Bone marrow (tissue), 2 donors: ENCODE measurements around the gene TMCO1.
"Not testable (repeated sequence)": the region's sequence is repeated elsewhere in the genome, so short reads cannot be mapped to it uniquely, and the experiment has no call there.

Source experiments
- DNase-seq, 2 donors: peaks; one replicate each; lab custom pipeline; 2025; lab: John Stamatoyannopoulos, UW

Gene TMCO1

DNA sequence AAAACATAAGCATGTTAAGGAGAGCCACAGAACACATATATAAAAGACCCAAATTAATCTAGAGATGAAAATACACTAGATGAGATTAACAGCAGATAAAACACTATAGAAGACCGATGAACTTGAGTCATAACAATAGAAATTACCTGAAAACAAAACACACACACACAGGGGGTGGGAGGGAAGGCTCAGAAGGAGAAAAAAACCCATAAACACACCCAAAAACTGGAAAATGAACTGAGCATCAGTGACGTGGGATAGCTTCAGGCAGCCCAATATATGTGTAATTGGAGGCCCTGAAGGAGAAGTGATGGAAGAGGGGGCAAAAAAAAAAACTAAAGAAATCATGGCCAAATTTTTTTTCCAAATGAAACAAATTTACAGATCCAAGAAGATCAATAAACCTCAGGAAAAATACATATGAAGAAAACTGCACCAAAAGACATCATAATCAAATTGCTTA is 81.7 kb downstream of the TMCO1 start:
- DNase-seq = no peak

DNA sequence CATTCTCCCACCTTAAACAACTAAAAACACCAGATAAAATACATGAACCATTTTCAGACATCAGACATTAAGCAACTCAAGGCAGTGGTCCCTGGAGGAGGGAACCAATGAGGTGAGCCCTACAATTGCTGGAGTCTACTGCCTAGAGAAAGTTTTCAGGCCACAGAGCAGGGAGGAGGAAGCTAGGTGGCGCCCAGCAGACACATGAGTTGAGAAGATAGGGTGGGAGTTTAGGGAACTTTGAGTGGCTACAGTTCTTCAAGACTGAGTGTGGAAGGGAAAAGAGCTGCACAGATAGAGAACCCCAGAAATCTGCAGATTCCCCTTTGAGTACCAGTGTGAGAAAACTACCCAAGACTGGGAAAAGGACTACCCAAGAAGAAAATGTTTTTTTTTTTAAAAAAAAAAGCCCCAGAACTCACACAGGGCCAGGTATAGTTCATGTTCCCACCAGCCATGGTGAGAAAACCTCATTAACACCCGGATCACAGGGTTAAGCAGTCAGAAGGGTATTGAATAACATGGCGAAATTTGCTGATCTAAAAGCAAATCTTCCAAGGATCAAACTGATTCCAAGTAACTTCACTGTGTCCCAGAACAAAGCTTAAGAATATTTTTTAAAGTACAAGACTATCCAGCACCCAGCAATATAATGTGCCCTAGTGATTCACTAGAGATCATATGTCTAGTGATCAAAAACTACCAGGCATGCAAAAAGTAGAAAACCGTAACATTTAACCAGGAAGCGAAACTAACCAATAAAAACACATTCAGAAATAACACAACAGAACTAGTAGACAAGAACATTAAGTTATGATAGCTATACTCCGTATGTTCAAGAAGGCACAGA is 82.3 kb downstream of the TMCO1 start:
- peak in 1 of 2 donors; percentile 34 for DNase-seq

DNA sequence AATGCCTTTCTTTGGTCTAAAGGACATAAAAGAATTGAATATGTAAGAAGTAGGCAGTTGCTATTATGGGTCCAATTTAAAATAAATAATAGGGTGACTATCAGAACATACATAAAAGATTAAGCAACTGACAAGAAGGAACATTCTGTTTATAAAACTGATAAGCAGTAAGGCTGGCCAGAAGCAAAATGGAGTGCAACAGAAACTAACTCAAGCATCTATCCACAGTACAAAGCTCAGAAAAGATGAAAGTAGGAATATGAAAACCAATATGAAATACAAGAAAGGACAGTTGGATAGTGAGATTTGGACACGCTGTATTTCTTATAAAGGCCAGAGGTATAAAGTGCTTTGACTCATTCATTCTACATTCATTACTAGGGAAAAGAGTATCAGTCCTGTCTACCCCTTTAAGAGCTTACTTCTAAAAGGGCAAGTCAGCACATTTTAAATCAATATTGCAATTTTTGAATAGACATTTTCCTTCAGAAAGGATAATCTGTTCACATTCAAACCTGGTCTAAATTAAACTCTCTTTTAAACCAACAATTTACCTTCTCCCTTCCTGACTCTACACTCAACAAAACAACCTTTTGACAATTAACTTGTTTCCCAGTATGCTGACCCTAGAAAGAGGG is 84.7 kb downstream of the TMCO1 start:
- no peak for DNase-seq

DNA sequence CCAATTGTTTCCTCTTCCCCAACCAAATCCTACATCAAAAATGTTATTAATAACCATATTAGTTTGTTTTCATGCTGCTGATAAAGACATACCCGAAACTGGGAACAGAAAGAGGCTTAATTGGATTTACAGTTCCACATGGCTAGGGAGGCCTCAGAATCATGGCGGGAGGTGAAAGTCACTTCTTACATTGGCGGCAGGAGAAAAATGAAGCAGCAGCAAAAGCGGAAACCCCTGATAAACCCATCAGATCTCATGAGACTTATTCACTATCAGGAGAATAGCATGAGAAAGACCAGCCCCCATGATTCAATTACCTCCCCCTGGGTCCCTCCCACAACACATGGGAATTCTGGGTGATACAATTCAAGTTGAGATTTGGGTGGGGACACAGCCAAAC is 87.9 kb downstream of the TMCO1 start:
- not testable (repeated sequence) for DNase-seq

DNA sequence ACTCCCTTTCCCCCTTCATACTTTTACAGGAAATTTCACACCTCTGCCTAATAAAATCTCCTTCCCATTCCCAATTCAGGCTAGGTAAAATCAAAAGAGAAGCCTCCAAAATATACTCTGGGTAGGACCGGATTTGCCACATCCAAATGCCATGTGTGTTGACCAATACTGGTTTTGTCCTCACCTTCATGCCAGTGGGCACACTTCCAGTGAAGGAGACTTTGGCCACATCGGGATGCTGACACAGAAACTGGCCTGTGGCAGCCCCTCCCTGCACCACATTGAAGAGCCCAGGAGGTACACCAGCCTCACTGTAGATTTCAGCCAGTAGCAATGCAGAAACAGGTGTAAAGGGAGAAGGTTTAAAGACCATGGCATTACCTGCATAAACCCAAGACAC is 88.4 kb downstream of the TMCO1 start:
- no peak for DNase-seq

DNA sequence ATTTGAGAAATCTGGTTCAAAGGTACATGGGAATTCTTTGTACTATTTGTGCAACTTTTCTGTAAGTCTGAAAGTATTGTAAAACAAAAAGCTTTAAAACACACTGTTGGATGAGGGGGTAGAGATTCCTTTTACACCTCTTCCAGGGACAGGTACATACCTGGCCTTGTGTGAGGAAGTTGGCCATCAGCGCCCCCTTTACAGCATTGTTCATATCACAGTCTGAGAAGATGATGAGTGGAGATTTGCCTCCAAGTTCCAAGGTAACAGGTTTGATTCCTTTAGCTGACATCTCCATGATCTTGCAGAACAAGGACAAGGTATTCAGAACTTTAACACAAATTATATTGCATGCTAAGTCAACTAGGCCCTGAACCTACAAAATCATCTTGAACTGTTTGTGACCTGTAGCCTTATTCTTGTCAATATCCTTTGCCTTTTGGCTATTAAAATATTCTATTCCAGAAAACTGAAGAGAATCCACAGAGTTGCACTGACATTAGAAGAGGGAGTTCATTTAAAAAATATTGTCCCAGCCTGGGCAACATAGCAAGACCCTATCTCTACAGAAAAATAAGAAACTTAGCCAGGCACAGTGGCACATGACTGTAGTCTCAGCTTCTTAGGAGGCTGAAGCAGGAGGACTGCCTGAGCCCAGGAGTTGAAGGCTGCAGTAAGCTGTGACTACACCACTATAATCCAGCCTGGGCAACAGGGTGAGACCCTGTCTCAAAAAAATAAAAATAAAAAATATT is 89.2 kb downstream of the TMCO1 start:
- DNase-seq = no peak

DNA sequence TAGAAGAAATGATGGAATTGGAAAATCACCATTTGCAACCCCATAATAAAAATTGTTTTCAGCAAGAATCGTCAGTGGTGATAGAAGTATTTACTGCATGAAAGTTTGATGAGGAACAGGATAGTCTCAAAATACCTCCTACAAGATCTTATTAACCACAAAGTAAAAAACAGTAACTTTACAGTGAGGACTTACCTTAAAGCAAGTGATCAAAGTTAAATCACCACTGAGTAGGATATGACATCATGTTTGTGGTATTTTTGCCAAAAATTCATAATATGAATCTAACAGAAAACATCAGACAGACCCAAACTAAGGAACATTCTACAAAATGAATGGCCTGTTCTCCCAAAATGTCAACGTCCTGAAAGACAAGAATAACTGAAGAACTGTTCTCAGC is 90.2 kb downstream of the TMCO1 start:
- DNase-seq = no peak
